K562 (cell line): ENCODE data around the gene TMEM139.

Source experiments
- ARID1B ChIP-seq: fragments of 450-650 bp; IDR thresholded peaks from 2 replicates; pipeline ENCODE4 v1.6.1; 2016; ENCODE audit warnings: antibody characterized with exemption, mild to moderate bottlenecking, inconsistent platforms
- ASH1L ChIP-seq: fragments of 450-650 bp; IDR thresholded peaks from 2 replicates; pipeline ENCODE4 v1.6.1; 2018; ENCODE audit warnings: borderline replicate concordance, mild to moderate bottlenecking, low read depth; ENCODE audit not compliant: partially characterized antibody
- CEBPB ChIP-seq: fragments of 450-650 bp; IDR thresholded peaks from 2 replicates; pipeline ENCODE4 v1.6.1; 2016; ENCODE audit warnings: missing genetic modification characterization, missing compliant biosample characterization
- CHD2 ChIP-seq: IDR thresholded peaks from 2 replicates; pipeline ENCODE4 v1.6.1; 2011; ENCODE audit warnings: low read depth, low read length
- CTCF ChIP-seq, 3 experiments: IDR thresholded peaks in 2 of 3; conservative IDR thresholded peaks in 1 of 3; 2 replicates each; pipeline ENCODE4 v1.5.1; 2011 to 2012; ENCODE audit warnings: low read length in 3 of 3, mild to moderate bottlenecking in 3 of 3, control low read depth in 2 of 3, improper control_type of control experiment in 1 of 3, inconsistent platforms in 1 of 3, low read depth in 1 of 3, mixed read lengths in 1 of 3, moderate library complexity in 1 of 3; ENCODE audit not compliant: insufficient read depth in 2 of 3
- FOSL1 ChIP-seq: fragments of 200-800 bp; sonication (Bioruptor generic); conservative IDR thresholded peaks from 2 replicates; pipeline ENCODE4 v1.6.1; 2016; ENCODE audit warnings: missing genetic modification characterization, missing compliant biosample characterization
- GTF3C2 ChIP-seq: IDR thresholded peaks from 3 replicates; pipeline ENCODE4 v1.6.1; 2011; ENCODE audit warnings: borderline replicate concordance, mild to moderate bottlenecking, moderate library complexity; ENCODE audit not compliant: insufficient read length; ENCODE audit errors: extremely low read depth
- MTA3 ChIP-seq: fragments of 450-650 bp; formaldehyde crosslinking; IDR thresholded peaks from 2 replicates; pipeline ENCODE4 v1.6.1; 2017; ENCODE audit warnings: mild to moderate bottlenecking, borderline replicate concordance
- TF ChIP-seq, protein P1 (sequence below), 2 experiments: fragments of 450-650 bp; IDR thresholded peaks; 2 replicates each; pipeline ENCODE4 v1.6.1; 2016; ENCODE audit warnings: mild to moderate bottlenecking in 2 of 2, borderline replicate concordance in 1 of 2, low read depth in 1 of 2, moderate library complexity in 1 of 2

DNA sequence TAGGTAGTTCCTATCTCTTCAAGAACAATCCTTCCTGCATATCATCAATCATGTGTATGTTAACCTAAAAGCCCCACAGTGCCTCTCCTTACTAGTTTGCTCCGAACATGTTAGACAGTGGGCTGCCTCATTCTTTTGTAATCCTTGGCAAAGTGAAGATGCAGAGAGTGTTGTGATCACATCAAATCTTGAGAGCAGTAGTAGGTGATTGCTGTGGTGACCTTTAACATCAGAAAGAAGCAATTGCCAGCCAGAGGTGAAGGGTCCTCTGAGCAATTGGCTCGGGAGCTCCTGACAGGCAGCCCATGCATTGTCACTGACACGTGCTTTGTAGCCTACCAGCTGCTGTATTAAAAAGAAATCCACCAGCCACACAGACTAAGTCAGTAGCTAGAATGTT lies 41.1 kb upstream of the TMEM139 start:
- TF ChIP-seq CTCF (IDR thresholded peaks at IDR 0.05 in 2 of 3, conservative IDR thresholded peaks at IDR 0.05 in 1 of 3; ENCODE audit: insufficient read depth in 2 of 3, low read depth in 1 of 3, low read length in 3 of 3) (no peak), GTF3C2 (no peak), ARID1B (no peak), CHD2 (no peak), MTA3 (no peak), ASH1L (no peak), FOSL1 (tag) (no peak), CEBPB (tag) (no peak)
- TF ChIP-seq, protein P1, sequence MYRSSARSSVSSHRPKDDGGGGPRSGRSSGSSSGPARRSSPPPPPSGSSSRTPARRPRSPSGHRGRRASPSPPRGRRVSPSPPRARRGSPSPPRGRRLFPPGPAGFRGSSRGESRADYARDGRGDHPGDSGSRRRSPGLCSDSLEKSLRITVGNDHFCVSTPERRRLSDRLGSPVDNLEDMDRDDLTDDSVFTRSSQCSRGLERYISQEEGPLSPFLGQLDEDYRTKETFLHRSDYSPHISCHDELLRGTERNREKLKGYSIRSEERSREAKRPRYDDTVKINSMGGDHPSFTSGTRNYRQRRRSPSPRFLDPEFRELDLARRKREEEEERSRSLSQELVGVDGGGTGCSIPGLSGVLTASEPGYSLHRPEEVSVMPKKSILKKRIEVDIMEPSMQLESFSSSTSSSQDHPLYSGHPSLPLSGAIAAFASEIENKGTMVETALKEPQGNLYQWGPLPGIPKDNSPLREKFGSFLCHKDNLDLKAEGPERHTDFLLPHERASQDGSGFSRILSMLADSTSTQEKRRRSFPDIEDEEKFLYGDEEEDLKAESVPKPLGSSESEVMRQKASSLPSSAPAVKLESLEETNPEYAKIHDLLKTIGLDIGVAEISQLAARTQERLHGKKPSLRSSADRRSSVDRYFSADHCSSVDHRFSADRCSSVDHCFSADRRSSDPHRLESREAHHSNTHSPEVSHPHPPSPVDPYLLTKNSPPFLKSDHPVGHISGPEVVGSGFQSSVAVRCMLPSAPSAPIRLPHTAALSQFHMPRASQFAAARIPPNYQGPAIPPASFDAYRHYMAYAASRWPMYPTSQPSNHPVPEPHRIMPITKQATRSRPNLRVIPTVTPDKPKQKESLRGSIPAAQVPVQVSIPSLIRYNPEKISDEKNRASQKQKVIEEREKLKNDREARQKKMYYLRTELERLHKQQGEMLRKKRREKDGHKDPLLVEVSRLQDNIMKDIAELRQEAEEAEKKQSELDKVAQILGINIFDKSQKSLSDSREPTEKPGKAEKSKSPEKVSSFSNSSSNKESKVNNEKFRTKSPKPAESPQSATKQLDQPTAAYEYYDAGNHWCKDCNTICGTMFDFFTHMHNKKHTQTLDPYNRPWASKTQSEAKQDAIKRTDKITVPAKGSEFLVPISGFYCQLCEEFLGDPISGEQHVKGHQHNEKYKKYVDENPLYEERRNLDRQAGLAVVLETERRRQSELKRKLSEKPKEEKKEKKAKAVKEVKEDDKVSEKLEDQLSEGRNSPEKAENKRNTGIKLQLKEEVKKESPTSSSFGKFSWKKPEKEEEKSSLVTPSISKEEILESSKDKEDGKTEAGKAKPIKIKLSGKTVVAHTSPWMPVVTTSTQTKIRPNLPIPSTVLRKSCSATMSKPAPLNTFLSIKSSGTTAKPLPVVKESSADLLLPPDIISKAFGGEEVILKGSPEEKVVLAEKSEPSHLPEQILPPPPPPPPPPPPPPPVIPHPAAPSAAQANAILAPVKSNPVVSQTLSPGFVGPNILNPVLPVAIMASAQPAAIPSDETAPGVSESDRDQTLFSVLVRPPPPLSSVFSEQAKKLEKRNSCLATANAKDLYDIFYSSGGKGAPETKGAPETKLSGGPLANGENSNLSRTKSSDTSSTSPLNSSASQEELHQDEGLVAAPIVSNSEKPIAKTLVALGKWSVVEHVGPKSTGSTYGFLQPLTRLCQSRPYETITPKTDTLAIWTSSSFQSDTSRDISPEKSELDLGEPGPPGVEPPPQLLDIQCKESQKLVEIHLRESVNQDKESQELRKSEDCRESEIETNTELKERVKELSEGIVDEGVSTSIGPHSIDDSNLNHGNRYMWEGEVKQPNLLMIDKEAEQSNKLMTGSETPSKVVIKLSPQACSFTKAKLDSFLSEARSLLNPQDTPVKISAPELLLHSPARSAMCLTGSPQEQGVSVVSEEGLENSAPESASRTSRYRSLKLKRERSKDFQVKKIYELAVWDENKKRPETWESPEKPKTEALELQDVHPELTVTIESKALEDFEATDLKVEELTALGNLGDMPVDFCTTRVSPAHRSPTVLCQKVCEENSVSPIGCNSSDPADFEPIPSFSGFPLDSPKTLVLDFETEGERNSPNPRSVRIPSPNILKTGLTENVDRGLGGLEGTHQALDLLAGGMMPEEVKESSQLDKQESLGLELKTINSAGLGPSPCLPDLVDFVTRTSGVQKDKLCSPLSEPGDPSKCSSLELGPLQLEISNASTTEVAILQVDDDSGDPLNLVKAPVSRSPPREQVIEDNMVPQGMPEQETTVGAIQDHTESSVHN (IDR thresholded peaks at IDR 0.05; ENCODE audit: borderline replicate concordance in 1 of 2, low read depth in 1 of 2), result no peak
